Spleen (tissue), 7 donors: ENCODE measurements around the gene HLF.

ENCODE experiments used
- CTCF ChIP-seq, 11 experiments: fragments of 200-600 bp in 7 of 11; fragments of 450-650 bp in 4 of 11; sonication (generic) in 4 of 11; IDR thresholded peaks in 8 of 11; conservative IDR thresholded peaks in 3 of 11; 1 replicate in 7 of 11; 2 replicates in 4 of 11; pipeline versions ENCODE4 v1.4.0 to v1.8.0; 2016 to 2021; ENCODE audit warnings: antibody characterized with exemption in 11 of 11, inconsistent platforms in 4 of 11, mild to moderate bottlenecking in 1 of 11
- POLR2A ChIP-seq, 3 donors: fragments of 450-650 bp; IDR thresholded peaks; one replicate each; pipeline ENCODE4 v1.5.1; 2017; ENCODE audit warnings: antibody characterized with exemption in 3 of 3, mild to moderate bottlenecking in 1 of 3
- POLR2AphosphoS5 ChIP-seq, 3 donors: sonication (generic); formaldehyde crosslinking; IDR thresholded peaks; one replicate each; pipeline ENCODE4 v1.5.1; 2017; ENCODE audit warnings: antibody characterized with exemption in 3 of 3
- donor health status: DM: no; HTN: no; CAD: no; lungs with moderate emphysema.
- donor health status: DM: no; HTN: no; CAD: no.
- donor health status: DM: no; HTN: no; CAD: no.

DNA sequence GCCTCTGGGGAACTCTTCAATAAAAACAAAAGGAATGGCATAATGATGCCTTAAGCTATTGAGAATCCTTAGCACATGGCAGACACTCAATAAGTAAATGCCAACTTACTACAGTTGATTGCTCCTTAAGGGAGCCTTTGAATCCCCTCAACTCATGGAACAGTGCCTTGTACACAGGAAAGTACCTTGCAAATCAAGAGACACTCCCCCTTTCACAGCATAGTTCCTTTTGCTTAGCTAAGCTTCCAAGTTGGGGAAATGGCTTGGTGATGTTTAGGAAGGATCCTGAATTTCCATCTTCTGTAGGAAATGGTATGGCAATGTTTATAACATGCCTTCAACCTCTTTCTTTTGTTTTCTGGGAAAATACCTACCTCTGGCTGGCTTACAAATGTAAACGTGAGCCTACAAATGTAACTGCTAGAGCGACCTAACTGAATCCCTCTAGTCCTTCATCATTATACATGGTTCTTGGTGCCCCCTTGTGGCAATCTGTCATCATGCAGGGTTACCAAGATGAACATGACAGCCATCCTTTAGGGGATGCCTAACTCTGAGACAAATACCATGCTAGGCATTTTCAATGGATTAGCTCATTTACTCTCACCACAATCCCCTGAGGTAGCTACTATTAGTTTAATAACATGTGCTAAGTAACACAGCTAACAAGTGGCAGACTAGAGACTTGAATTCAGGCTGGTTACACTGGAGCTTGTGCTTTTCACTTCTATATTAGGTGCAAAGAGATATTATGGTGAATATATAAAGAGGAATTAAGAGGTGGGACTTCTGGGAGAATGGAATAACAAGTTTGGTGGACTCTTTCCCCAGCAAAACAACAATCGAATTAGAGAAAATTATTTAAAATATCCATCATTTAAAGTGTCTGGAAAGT lies 91.9 kb downstream of the HLF start:
- TF ChIP-seq CTCF (IDR thresholded peaks at IDR 0.05 in 8 of 11, conservative IDR thresholded peaks at IDR 0.05 in 3 of 11) (peak; percentile 43 to 87 (median 72)), POLR2A (IDR thresholded peaks at IDR 0.05) (no peak), POLR2AphosphoS5 (IDR thresholded peaks at IDR 0.05) (no peak)
